ENCODE measurements around the gene ENOSF1. TPM values are rescaled to one million over a fixed set of nuclear protein-coding genes. Genes with fewer than 3 reads are reported as not detected.

The ENOSF1 gene
- total RNA-seq, 2 donors from 2014 or later = 62.0 to 65.1 TPM

DNA sequence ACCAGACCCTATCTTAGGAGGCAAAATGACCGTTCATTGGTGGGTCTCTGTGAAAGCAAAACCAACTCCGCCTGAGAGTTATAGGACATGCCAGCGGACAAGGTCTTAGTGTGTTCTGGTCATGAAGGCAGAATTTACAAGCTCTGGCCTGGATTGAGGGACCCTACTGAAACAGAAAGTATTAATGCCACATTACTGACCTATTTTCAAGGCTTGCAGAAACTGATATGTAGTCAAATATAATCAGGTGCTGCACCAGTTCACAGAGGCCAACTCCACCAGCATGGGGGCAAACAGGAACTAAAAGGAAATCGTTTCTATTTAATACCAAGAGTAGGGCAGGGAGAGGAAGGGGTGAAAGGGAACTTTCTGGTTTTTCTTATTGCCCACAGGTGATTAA lies 35.3 kb downstream of the ENOSF1 start:
- no peak for ATAC-seq (replicated peaks in 1 of 2)
- Mint-ChIP-seq H3K4me1 (ENCODE audit: low read depth) (peaks cover 14% of the 10 kb centered on the region), H3K27me3 (ENCODE audit: low read depth) (no peaks in the 10 kb centered on the region), H3K4me3 (no peak overlapping the region), H3K9me3 (no peaks in the 10 kb centered on the region), H3K36me3 (ENCODE audit: insufficient read depth in 2 of 2) (peaks cover 14 to 25% of the 10 kb centered on the region in 2 donors), H3K27ac (no peak overlapping the region)
- DNase-seq = no peak

DNA sequence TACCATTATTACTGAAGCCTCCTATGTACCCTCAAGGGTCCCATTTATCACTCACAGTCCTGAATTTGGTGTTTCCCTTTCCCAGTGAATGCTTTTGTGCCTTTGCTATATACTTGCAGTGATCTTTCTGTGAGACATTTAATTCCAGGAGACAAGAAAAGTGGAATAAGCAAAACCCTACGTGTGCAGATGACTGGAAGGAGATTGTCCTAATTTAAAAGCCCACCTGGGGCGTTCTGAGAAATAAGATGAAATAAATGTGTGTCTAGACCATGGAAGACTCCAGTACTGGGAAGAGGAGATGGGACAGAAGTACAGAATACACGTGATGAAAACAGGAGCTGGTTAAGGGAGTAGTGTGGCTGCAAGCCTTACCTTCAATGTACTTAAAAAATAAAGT lies 35.7 kb downstream of the ENOSF1 start:
- Mint-ChIP-seq H3K4me3 (no peak overlapping the region), H3K27me3 (ENCODE audit: low read depth) (no peaks in the 10 kb centered on the region), H3K9me3 (no peaks in the 10 kb centered on the region), H3K36me3 (ENCODE audit: insufficient read depth in 2 of 2) (peaks cover 10 to 22% of the 10 kb centered on the region in 2 donors), H3K27ac (no peak overlapping the region), H3K4me1 (ENCODE audit: low read depth) (peaks cover 10% of the 10 kb centered on the region)
- DNase-seq (no peak), ATAC-seq (replicated peaks in 1 of 2) (no peak)

DNA sequence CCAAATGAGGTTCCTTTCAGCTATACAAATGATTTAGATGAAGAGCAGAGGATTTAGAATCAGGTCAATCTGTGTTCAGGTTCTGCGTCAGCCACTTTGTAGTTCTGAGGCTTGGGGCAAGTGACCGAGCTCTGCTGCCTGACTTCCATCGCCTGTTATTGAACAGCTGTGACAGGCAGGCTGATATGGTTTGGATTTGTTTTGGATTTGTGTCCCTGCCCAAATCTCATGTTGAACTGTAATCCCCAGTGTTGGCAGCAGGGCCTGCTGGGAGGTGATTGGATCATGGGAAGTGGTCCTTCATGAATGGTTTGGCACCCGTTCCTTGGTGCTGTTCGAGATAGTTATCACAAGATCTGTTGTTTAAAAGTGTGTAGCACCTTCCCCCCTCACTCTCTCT lies 36.4 kb downstream of the ENOSF1 start:
- Mint-ChIP-seq H3K9me3 (no peaks in the 10 kb centered on the region), H3K27me3 (ENCODE audit: low read depth) (no peaks in the 10 kb centered on the region), H3K27ac (no peak overlapping the region), H3K36me3 (ENCODE audit: insufficient read depth in 2 of 2) (peaks cover 9 to 22% of the 10 kb centered on the region in 2 donors), H3K4me3 (no peak overlapping the region), H3K4me1 (ENCODE audit: low read depth) (peaks cover 4% of the 10 kb centered on the region)
- DNase-seq (no peak), ATAC-seq (replicated peaks in 1 of 2) (no peak)

DNA sequence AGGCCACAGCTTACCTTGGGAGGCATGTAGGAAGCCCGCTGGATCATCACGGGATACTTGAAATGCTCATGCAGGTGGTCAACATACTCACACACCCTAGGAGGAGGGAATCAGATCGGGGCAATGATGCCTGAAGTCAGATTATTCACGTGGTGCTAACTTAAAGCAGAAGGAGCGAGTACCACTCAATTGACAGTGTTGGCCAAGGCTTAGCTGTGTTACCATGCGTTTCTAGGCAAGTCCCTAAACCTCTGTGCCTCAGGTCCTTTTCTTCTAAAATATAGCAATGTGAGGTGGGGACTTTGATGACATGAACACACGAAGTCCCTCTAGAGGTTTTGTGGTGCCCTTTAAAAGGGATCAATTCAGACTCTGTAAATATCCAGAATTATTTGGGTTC lies 37.1 kb downstream of the ENOSF1 start:
- Mint-ChIP-seq H3K4me1 (ENCODE audit: low read depth) (peaks cover under 1% of the 10 kb centered on the region), H3K27me3 (ENCODE audit: low read depth) (no peaks in the 10 kb centered on the region), H3K9me3 (no peaks in the 10 kb centered on the region), H3K36me3 (ENCODE audit: insufficient read depth in 2 of 2) (peaks cover 16 to 27% of the 10 kb centered on the region in 2 donors), H3K4me3 (no peak overlapping the region), H3K27ac (peak overlapping the region; percentile 27)
- DNase-seq = no peak
- no peak for ATAC-seq (replicated peaks in 1 of 2)

DNA sequence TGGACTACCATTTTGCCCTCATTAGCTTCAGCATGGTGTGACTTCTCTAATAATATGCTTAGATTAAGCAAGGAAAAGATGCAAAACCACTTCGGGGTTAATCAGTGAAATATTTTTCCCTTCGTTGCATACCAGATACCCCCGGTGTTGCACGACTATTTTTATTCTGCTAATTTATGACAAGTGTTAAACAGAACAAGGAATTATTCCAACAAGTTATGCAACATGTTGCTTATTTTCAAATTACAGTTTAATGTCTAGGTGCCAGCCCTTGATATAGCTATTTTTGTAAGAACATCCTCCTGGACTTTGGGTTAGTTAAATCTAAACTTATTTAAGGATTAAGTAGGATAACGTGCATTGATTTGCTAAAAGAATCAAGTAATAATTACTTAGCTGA lies 38.7 kb downstream of the ENOSF1 start:
- Mint-ChIP-seq H3K4me3 (no peak overlapping the region), H3K4me1 (ENCODE audit: low read depth) (no peaks in the 10 kb centered on the region), H3K27ac (no peak overlapping the region), H3K27me3 (ENCODE audit: low read depth) (no peaks in the 10 kb centered on the region), H3K9me3 (no peaks in the 10 kb centered on the region), H3K36me3 (ENCODE audit: insufficient read depth in 2 of 2) (peaks cover 19 to 27% of the 10 kb centered on the region in 2 donors)
- ATAC-seq (replicated peaks in 1 of 2) = no peak
- DNase-seq = no peak

DNA sequence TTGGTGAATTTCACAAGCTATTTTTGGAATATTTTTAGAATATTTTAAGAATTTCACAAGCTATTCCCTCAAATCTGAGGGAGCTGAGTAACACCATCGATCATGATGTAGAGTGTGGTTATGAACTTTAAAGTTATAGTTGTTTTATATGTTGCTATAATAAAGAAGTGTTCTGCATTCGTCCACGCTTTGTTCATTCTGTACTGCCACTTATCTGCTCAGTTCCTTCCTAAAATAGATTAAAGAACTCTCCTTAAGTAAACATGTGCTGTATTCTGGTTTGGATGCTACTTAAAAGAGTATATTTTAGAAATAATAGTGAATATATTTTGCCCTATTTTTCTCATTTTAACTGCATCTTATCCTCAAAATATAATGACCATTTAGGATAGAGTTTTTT lies 39.1 kb downstream of the ENOSF1 start:
- Mint-ChIP-seq H3K4me1 (ENCODE audit: low read depth) (peaks cover 4% of the 10 kb centered on the region), H3K9me3 (no peaks in the 10 kb centered on the region), H3K36me3 (ENCODE audit: insufficient read depth in 2 of 2) (peaks cover 22 to 32% of the 10 kb centered on the region in 2 donors), H3K27ac (no peak overlapping the region), H3K27me3 (ENCODE audit: low read depth) (no peaks in the 10 kb centered on the region), H3K4me3 (no peak overlapping the region)
- DNase-seq = no peak
- no peak for ATAC-seq (replicated peaks in 1 of 2)

DNA sequence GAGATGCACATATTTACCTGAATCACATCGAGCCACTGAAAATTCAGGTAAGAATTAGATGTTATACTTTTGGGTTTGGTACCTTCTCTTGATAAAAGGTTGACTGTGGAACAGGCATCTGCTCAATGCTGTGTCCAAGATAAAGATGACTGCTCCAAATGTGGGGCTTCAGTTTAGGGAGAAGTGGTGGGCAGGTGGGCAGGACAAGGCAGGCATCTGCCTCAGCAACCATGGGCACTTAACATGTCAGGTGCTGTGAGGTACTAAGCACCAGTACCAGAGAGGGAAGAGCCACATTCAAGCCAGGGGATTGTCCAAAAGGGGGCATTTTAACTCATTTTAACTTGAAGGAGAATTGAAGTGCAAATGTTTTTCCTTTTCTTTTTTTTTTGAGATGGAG lies 41.0 kb downstream of the ENOSF1 start:
- Mint-ChIP-seq H3K27me3 (ENCODE audit: low read depth) (no peaks in the 10 kb centered on the region), H3K36me3 (ENCODE audit: insufficient read depth in 2 of 2) (peaks cover 26 to 42% of the 10 kb centered on the region in 2 donors), H3K4me1 (ENCODE audit: low read depth) (peaks cover 11% of the 10 kb centered on the region), H3K9me3 (peaks cover 2 to 3% of the 10 kb centered on the region in 2 donors), H3K4me3 (no peak overlapping the region), H3K27ac (peak overlapping the region; percentile 24)
- no peak for DNase-seq
- no peak for ATAC-seq (replicated peaks in 1 of 2)

DNA sequence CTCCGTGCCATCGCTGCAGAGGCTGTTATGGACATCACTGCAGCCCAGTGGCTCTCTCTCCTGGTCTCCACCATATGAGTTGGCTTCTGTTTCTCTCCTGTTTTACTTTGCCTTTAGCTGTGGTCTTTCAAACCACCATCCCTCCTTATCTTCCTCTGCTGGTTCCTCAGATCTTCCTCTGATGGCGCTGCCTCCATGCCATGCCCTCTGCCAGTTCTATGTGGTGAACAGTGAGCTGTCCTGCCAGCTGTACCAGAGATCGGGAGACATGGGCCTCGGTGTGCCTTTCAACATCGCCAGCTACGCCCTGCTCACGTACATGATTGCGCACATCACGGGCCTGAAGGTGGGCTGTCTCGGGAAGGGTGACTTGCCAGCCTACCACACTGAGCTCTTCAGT lies 41.9 kb downstream of the ENOSF1 start:
- Mint-ChIP-seq H3K4me1 (ENCODE audit: low read depth) (peaks cover 18% of the 10 kb centered on the region), H3K9me3 (peaks cover 2 to 3% of the 10 kb centered on the region in 2 donors), H3K27ac (no peak overlapping the region), H3K27me3 (ENCODE audit: low read depth) (no peaks in the 10 kb centered on the region), H3K36me3 (ENCODE audit: insufficient read depth in 2 of 2) (peaks cover 30 to 48% of the 10 kb centered on the region in 2 donors), H3K4me3 (no peak overlapping the region)
- ATAC-seq (replicated peaks in 1 of 2) = no peak
- DNase-seq = no peak

DNA sequence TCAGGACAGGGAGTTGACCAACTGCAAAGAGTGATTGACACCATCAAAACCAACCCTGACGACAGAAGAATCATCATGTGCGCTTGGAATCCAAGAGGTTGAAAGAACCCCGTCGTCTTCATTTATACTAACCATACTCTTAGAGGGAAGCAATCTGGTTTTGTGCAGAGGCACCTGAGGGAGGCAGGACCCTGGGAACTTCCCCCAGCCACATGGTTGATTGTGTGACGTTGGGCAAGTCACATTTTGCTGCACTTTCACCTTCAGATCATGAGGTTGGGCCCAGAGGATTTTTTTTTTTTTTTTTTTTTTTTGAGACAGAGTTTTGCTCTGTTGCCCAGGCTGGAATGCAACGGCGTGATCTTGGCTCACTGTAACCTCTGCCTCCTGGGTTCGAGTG lies 43.4 kb downstream of the ENOSF1 start:
- H3K27ac Mint-ChIP-seq = no peak overlapping the region
- ATAC-seq (replicated peaks in 1 of 2) (no peak), DNase-seq (no peak)
- peaks cover 30 to 50% of the 10 kb centered on the region in 2 donors for H3K36me3 Mint-ChIP-seq (ENCODE audit: insufficient read depth in 2 of 2)
- H3K9me3 Mint-ChIP-seq = peaks cover 2 to 3% of the 10 kb centered on the region in 2 donors
- H3K4me3 Mint-ChIP-seq = no peak overlapping the region
- H3K27me3 Mint-ChIP-seq (ENCODE audit: low read depth) = no peaks in the 10 kb centered on the region
- H3K4me1 Mint-ChIP-seq (ENCODE audit: low read depth) = peaks cover 18% of the 10 kb centered on the region

DNA sequence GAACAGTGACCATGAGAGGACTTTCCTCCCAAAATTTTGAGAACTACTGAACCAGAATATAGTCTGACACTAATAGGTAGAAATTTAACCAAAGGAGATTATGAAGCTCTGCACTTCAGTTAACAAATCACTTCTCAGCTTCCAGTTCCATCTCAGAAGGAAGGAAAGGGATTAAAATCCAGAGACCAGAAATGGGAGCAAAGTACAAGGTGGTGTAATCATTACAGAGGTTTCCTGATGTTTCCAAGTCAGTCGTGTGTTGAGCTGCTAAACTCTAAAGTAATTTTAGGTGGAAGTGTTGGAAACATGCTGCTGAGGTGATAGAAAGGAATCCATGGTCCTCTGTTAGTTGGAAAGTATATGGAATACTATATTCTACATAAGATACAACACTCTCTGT lies 44.2 kb downstream of the ENOSF1 start:
- peaks cover 31 to 53% of the 10 kb centered on the region in 2 donors for H3K36me3 Mint-ChIP-seq (ENCODE audit: insufficient read depth in 2 of 2)
- DNase-seq = no peak
- H3K27ac Mint-ChIP-seq = peak overlapping the region; percentile 10
- peaks cover 2 to 3% of the 10 kb centered on the region in 2 donors for H3K9me3 Mint-ChIP-seq
- no peak overlapping the region for H3K4me3 Mint-ChIP-seq
- H3K4me1 Mint-ChIP-seq (ENCODE audit: low read depth) = peaks cover 18% of the 10 kb centered on the region
- no peak for ATAC-seq (replicated peaks in 1 of 2)
- no peaks in the 10 kb centered on the region for H3K27me3 Mint-ChIP-seq (ENCODE audit: low read depth)

DNA sequence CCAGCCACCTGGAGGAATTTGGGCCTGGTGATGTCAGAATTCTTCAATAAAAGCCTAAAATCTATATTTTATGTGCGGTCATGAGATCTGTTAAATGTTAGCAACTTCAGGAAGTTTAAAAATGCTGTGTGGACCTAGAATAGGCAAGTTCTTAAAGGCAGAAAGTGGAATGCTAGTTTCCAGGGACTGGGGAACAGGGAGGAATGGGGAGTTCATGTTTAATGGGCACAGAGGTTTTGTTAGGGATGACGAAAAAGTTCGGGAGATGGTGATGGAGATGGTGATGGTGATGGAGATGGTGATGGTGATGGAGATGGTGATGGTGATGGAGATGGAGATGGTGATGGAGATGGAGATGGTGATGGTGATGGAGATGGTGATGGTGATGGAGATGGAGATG lies 45.8 kb downstream of the ENOSF1 start:
- H3K4me3 Mint-ChIP-seq = no peak overlapping the region
- no peaks in the 10 kb centered on the region for H3K27me3 Mint-ChIP-seq (ENCODE audit: low read depth)
- H3K4me1 Mint-ChIP-seq (ENCODE audit: low read depth) = peaks cover 19% of the 10 kb centered on the region
- H3K27ac Mint-ChIP-seq = no peak overlapping the region
- ATAC-seq (replicated peaks in 1 of 2) = no peak
- H3K9me3 Mint-ChIP-seq = peaks cover 2 to 3% of the 10 kb centered on the region in 2 donors
- no peak for DNase-seq
- H3K36me3 Mint-ChIP-seq (ENCODE audit: insufficient read depth in 2 of 2) = peaks cover 30 to 51% of the 10 kb centered on the region in 2 donors

DNA sequence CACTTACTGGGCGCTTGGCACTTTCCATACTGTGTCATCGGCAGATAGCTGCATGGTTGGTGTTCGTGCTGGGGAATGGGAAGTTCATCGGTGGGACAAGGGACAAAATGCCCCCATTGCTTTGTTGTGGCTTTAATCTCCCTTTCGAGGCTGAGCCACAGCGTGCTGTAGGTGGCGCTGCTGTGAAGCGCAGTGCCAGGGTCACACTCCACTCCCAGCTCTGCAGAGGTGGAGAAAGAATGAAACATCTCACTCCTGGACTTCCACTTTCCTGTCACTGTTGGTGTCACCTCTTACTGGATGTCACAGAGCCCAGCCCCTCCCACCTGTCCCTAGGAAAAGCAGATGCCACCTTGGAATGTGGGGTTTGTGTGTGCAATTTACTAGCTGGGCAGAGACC lies 46.3 kb downstream of the ENOSF1 start:
- Mint-ChIP-seq H3K4me3 (no peak overlapping the region), H3K36me3 (ENCODE audit: insufficient read depth in 2 of 2) (peaks cover 31 to 53% of the 10 kb centered on the region in 2 donors), H3K27ac (no peak overlapping the region), H3K27me3 (ENCODE audit: low read depth) (no peaks in the 10 kb centered on the region), H3K4me1 (ENCODE audit: low read depth) (peaks cover 23% of the 10 kb centered on the region), H3K9me3 (peaks cover 4 to 5% of the 10 kb centered on the region in 2 donors)
- peak in 1 of 2 donors; percentile 45 for ATAC-seq (replicated peaks in 1 of 2)
- no peak for DNase-seq

DNA sequence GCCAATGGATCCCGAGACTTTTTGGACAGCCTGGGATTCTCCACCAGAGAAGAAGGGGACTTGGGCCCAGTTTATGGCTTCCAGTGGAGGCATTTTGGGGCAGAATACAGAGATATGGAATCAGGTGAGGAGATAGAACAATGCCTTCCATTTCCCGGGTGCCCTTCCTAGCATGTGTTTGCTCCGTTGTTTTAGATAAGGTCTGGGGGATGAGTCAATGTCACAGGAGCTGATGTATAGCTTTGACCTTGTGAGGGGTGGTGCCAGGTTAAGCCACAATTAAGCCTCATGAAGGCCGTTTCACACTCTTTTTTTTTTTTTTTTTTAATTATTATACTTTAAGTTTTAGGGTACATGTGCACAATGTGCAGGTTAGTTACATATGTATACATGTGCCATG lies 50.2 kb downstream of the ENOSF1 start:
- peaks cover 27 to 46% of the 10 kb centered on the region in 2 donors for H3K36me3 Mint-ChIP-seq (ENCODE audit: insufficient read depth in 2 of 2)
- no peak for ATAC-seq (replicated peaks in 1 of 2)
- H3K4me1 Mint-ChIP-seq (ENCODE audit: low read depth) = peaks cover 34% of the 10 kb centered on the region
- no peak for DNase-seq
- no peaks in the 10 kb centered on the region for H3K27me3 Mint-ChIP-seq (ENCODE audit: low read depth)
- peaks cover 4 to 5% of the 10 kb centered on the region in 2 donors for H3K9me3 Mint-ChIP-seq
- no peak overlapping the region for H3K4me3 Mint-ChIP-seq
- no peak overlapping the region for H3K27ac Mint-ChIP-seq

DNA sequence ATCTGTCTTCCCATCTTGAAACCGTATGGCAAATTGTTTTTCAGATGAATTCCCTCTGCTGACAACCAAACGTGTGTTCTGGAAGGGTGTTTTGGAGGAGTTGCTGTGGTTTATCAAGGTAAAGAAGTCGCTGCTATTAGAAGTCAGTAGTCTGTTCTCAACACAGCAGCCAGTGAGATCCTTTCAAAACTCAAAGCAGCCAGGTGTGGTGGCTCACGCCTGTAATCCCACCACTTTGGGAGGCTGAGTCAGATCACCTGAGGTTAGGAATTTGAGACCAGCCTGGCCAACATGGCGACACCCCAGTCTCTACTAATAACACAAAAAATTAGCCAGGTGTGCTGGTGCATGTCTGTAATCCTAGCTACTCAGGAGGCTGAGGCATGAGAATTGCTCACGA lies 52.8 kb downstream of the ENOSF1 start:
- peaks cover 11% of the 10 kb centered on the region for H3K27me3 Mint-ChIP-seq (ENCODE audit: low read depth)
- DNase-seq (no peak), ATAC-seq (replicated peaks in 1 of 2) (no peak)
- H3K27ac Mint-ChIP-seq = no peak overlapping the region
- peaks cover 35% of the 10 kb centered on the region for H3K4me1 Mint-ChIP-seq (ENCODE audit: low read depth)
- peaks cover 20 to 38% of the 10 kb centered on the region in 2 donors for H3K36me3 Mint-ChIP-seq (ENCODE audit: insufficient read depth in 2 of 2)
- H3K9me3 Mint-ChIP-seq = peaks cover 2% of the 10 kb centered on the region in 2 donors
- peak overlapping the region; percentile 90 to 91 for H3K4me3 Mint-ChIP-seq

All from activated T-cell treated with anti-CD3 and anti-CD28 coated beads, Interleukin-2, amount 50 U/mL, for 72 hours (primary cell).